Fibroblast of lung (primary cell): Measurements from ENCODE around the gene PCDHA8. TPM values are rescaled to one million over a fixed set of nuclear protein-coding genes. Genes with fewer than 3 reads are reported as not detected.

Source experiments
- DNase-seq, 2 donors: peaks; one replicate each; pipeline versions ENCODE4 v3.0.0 to v3.0.0-alpha.2; 2010; ENCODE audit warnings: low read depth in 2 of 2
- H2AFZ ChIP-seq: 2 replicates; pipeline ENCODE4 v1.5.1; 2012; ENCODE audit warnings: low read length, control low read depth, inconsistent platforms
- H3K27ac ChIP-seq: 2 replicates; pipeline ENCODE4 v1.5.1; 2011; ENCODE audit warnings: low read length, control low read depth; ENCODE audit not compliant: insufficient read depth
- H3K27me3 ChIP-seq: 2 replicates; pipeline ENCODE4 v1.5.1; 2011; ENCODE audit warnings: mild to moderate bottlenecking, low read length; ENCODE audit not compliant: control insufficient read depth, insufficient read depth
- H3K36me3 ChIP-seq: 2 replicates; pipeline ENCODE4 v1.5.1; 2011; ENCODE audit warnings: low read length; ENCODE audit not compliant: control insufficient read depth, insufficient read depth
- H3K4me1 ChIP-seq: 2 replicates; pipeline ENCODE4 v1.5.1; 2011; ENCODE audit warnings: low read length; ENCODE audit not compliant: control insufficient read depth, insufficient read depth; ENCODE audit errors: extremely low read depth
- H3K4me2 ChIP-seq: 2 replicates; pipeline ENCODE4 v1.5.1; 2011; ENCODE audit warnings: low read length, control low read depth; ENCODE audit not compliant: insufficient read depth; ENCODE audit errors: extremely low read depth
- H3K4me3 ChIP-seq, 4 experiments: fragments of 200-600 bp in 1 of 4; sonication (generic) in 1 of 4; replicated peaks in 1 of 4; 2 replicates each; pipeline ENCODE4 v1.5.1; 2011 to 2016; ENCODE audit warnings: low read length in 4 of 4, low read depth in 3 of 4, mild to moderate bottlenecking in 3 of 4, control low read depth in 2 of 4, inconsistent platforms in 1 of 4, mixed read lengths in 1 of 4; ENCODE audit not compliant: insufficient read depth in 1 of 4; ENCODE audit errors: control extremely low read depth in 1 of 4
- H3K79me2 ChIP-seq: 2 replicates; pipeline ENCODE4 v1.5.1; 2012; ENCODE audit warnings: mild to moderate bottlenecking, low read length, inconsistent platforms; ENCODE audit not compliant: control insufficient read depth, insufficient read depth
- H3K9ac ChIP-seq: 2 replicates; pipeline ENCODE4 v1.5.1; 2011; ENCODE audit warnings: mild to moderate bottlenecking, low read length, control low read depth; ENCODE audit not compliant: insufficient read depth
- H3K9me3 ChIP-seq: 2 replicates; pipeline ENCODE4 v1.5.1; 2012; ENCODE audit warnings: low read depth, low read length; ENCODE audit not compliant: control insufficient read depth, insufficient read depth
- H4K20me1 ChIP-seq: 2 replicates; pipeline ENCODE4 v1.5.1; 2011; ENCODE audit warnings: low read length; ENCODE audit not compliant: control insufficient read depth, insufficient read depth; ENCODE audit errors: extremely low read depth
- EZH2 ChIP-seq: IDR thresholded peaks from 2 replicates; pipeline ENCODE4 v1.5.1; 2012; ENCODE audit warnings: low read length, control low read depth, mild to moderate bottlenecking; ENCODE audit errors: missing control alignments
- polyA plus RNA-seq, 2 donors: library from polyadenylated mRNA; depleted of rRNA in 1 of 2; stranded (reverse) in 1 of 2; unstranded in 1 of 2; fragments of >200 nt; gene quantifications; 2 replicates each; pipeline ENCODE4 v1.2.1, GENCODE V29; 2011 to 2012; ENCODE audit warnings: missing spikeins in 1 of 2
- total RNA-seq: library from RNA; depleted of rRNA; stranded (reverse); fragments of >200 nt; gene quantifications from 2 replicates; pipeline ENCODE4 v1.2.1, GENCODE V29; 2014
- TF ChIP-seq, protein P1 (sequence below), 2 donors: IDR thresholded peaks in 1 of 2; conservative IDR thresholded peaks in 1 of 2; 1 replicate in 1 of 2; 2 replicates in 1 of 2; pipeline ENCODE4 v1.5.1; 2011 to 2012; ENCODE audit warnings: low read length in 2 of 2, control low read depth in 1 of 2, inconsistent platforms in 1 of 2, low read depth in 1 of 2, mild to moderate bottlenecking in 1 of 2

PCDHA8 gene
- total and polyA plus RNA-seq, 2 donors (not counting 1 experiment from before 2014, with no cell fraction given) = 0.33 TPM

DNA sequence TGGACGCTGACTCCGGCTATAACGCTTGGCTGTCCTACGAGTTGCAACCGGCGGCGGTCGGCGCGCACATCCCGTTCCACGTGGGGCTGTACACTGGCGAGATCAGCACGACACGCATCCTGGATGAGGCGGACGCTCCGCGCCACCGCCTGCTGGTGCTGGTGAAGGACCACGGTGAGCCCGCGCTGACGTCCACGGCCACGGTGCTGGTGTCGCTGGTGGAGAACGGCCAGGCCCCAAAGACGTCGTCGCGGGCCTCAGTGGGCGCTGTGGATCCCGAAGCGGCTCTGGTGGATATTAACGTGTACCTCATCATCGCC lies 36.2 kb downstream of the PCDHA8 start:
- DNase-seq = no peak
- Histone ChIP-seq H2AFZ (no peak overlapping the region), H3K36me3 (no peaks in the 10 kb centered on the region), H3K4me3 (no peak overlapping the region), H3K4me2 (no peak overlapping the region), H3K4me1 (no peaks in the 10 kb centered on the region), H4K20me1 (no peaks in the 10 kb centered on the region), H3K27me3 (no peaks in the 10 kb centered on the region), H3K27ac (no peak overlapping the region), H3K79me2 (no peaks in the 10 kb centered on the region), H3K9ac (no peak overlapping the region), H3K9me3 (peaks cover 2% of the 10 kb centered on the region)
- TF ChIP-seq, protein P1, sequence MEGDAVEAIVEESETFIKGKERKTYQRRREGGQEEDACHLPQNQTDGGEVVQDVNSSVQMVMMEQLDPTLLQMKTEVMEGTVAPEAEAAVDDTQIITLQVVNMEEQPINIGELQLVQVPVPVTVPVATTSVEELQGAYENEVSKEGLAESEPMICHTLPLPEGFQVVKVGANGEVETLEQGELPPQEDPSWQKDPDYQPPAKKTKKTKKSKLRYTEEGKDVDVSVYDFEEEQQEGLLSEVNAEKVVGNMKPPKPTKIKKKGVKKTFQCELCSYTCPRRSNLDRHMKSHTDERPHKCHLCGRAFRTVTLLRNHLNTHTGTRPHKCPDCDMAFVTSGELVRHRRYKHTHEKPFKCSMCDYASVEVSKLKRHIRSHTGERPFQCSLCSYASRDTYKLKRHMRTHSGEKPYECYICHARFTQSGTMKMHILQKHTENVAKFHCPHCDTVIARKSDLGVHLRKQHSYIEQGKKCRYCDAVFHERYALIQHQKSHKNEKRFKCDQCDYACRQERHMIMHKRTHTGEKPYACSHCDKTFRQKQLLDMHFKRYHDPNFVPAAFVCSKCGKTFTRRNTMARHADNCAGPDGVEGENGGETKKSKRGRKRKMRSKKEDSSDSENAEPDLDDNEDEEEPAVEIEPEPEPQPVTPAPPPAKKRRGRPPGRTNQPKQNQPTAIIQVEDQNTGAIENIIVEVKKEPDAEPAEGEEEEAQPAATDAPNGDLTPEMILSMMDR (conservative IDR thresholded peaks at IDR 0.05 in 1 of 2, IDR thresholded peaks at IDR 0.05 in 1 of 2; ENCODE audit: low read depth in 1 of 2, low read length in 2 of 2) = no peak
- TF ChIP-seq EZH2 = no peak

DNA sequence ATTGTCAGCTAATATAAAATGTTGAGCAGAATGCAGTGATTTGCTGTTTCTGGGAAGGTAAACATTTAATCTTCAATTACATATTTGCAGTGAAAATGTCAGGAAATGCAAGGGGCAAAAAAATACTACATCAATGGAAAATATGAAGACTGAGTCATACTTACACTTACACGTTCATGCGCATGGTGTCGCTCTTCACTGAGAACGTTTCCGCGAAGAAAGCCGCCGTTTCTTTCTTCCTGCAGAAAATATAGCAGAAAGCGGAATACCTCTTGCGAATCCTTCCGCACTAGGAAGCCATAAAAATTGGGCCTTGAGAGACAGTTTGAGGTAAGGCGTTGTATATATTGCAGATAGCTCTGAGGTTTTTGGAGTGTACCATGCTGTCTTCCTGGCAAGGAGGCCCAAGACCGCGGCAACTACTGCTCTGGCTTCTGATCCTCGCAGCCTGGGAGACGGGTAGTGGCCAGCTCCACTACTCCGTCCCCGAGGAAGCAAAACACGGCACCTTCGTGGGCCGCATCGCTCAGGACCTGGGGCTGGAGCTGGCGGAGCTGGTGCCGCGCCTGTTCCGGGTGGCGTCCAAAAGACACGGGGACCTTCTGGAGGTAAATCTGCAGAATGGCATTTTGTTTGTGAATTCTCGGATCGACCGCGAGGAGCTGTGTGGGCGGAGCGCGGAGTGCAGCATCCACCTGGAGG lies 41.1 kb downstream of the PCDHA8 start, which contains the start of gene PCDHA13:
TSS of gene PCDHA13 (plus strand) at position 236 of the 702 bp plus-strand sequence. CDS start at position 381, 145 bp downstream.
- Histone ChIP-seq H3K4me1 (no peaks in the 10 kb centered on the region), H3K9ac (no peak within 1 kb of the TSS), H3K79me2 (no peaks in the 10 kb centered on the region), H4K20me1 (no peaks in the 10 kb centered on the region), H3K27ac (no peak within 1 kb of the TSS), H3K36me3 (no peaks in the 10 kb centered on the region), H3K4me3 (no peak within 1 kb of the TSS), H2AFZ (no peak within 1 kb of the TSS), H3K27me3 (no peaks in the 10 kb centered on the region), H3K4me2 (no peak within 1 kb of the TSS), H3K9me3 (no peaks in the 10 kb centered on the region)
- no peak for DNase-seq
- TF ChIP-seq, protein P1 (conservative IDR thresholded peaks at IDR 0.05 in 1 of 2, IDR thresholded peaks at IDR 0.05 in 1 of 2; ENCODE audit: low read depth in 1 of 2, low read length in 2 of 2) = no peak
- no peak for TF ChIP-seq EZH2

DNA sequence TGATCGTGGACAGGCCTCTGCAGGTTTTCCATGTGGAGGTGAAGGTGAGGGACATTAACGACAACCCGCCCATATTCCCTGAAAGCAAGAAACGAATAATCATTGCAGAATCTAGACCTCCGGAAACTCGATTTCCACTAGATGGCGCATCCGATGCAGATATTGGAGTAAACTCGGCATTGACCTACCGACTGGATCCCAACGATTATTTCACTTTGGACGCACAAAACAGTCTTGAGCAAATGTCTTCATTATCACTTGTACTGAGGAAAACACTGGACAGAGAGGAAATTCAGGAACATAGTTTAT lies 41.6 kb downstream of the PCDHA8 start:
- no peak overlapping the region for H3K4me3 ChIP-seq
- DNase-seq = no peak
- H3K4me2 ChIP-seq = no peak overlapping the region
- no peak overlapping the region for H2AFZ ChIP-seq
- H3K4me1 ChIP-seq = no peaks in the 10 kb centered on the region
- H3K79me2 ChIP-seq = no peaks in the 10 kb centered on the region
- no peaks in the 10 kb centered on the region for H3K9me3 ChIP-seq
- no peak overlapping the region for H3K9ac ChIP-seq
- no peaks in the 10 kb centered on the region for H4K20me1 ChIP-seq
- no peaks in the 10 kb centered on the region for H3K27me3 ChIP-seq
- no peak for TF ChIP-seq EZH2
- TF ChIP-seq, protein P1 (conservative IDR thresholded peaks at IDR 0.05 in 1 of 2, IDR thresholded peaks at IDR 0.05 in 1 of 2; ENCODE audit: low read depth in 1 of 2, low read length in 2 of 2) = no peak
- no peaks in the 10 kb centered on the region for H3K36me3 ChIP-seq
- no peak overlapping the region for H3K27ac ChIP-seq
